Measurements from ENCODE around the gene ZC3H7B.

ZC3H7B gene

GRCh38 chr22:41330169-41330568 lies 28.8 kb downstream of the ZC3H7B start:
- no peak for DNase-seq

GRCh38 chr22:41332217-41332939 lies 31.1 kb downstream of the ZC3H7B start:
- no peak for DNase-seq

DNA sequence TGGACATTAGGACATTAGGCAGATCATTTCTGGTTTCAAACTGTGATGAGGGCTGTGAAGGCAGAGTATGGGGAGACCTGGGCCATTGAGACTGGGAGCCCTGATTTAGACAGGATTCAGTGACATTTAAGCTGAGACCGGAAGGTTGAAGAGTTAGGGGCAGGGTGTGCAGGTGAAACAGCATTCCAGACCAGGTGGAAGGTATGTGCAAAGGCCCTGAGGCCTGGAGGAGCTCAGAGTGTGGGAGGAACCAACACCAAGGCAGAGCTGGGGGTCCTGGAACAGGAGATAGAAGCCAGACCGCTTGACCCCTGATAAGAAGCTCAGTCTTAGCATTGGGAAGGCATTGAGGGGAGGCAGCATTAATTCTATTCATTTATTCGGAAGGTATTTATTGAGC lies 32.5 kb downstream of the ZC3H7B start:
- no peak for DNase-seq

DNA sequence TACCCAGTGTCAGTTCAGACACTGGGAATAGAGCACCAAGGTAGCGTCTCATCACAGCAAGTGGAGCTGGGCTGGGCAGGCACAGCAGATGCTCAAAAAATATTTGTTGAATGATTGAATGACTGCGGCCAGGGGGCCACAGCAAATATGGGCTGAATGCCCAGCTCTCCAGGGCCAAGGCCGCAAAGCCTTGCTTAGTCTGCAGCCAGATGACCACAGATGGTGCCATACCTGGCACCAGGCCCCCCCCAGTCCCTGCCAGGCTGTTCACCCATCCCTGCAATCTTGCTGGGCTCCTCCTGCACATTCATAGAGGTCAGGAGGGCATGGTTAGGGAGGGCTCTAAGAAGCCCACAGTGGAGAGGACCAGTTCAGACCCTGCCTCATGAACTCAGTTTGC lies 32.9 kb downstream of the ZC3H7B start:
- DNase-seq, result no peak

DNA sequence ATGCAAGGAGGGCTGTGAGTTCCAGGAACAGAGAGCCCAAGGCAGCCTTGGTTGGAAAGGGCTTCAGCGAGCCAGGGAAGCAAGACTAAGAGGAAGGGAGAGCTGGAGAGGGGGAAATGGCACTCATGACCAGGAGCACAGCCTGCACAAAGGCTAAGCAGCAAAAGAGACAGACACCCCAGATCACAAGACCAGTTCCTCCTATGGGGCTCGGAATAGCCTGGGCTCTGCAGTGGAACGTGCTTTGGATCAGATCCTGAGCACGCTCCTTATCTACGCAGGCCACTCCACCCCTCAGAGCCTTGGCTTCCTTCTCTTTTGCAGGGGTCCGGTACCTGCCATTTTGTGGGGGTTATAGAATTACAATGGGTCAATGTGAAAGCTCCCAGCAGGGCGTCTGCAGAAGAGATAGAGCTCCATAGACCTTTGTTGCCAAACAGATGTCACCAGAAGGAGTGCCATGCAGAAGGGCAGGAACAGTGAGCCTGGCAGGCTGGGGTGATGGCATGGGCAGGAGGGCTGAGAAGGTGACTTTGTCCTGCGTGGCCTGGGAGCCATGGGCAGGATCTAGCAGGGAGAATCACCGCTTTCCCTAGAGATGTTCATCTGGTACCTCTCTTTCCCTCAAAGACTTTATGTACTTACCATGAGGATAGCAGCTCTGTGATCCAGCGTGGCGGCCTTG lies 33.8 kb downstream of the ZC3H7B start:
- DNase-seq, result no peak

DNA sequence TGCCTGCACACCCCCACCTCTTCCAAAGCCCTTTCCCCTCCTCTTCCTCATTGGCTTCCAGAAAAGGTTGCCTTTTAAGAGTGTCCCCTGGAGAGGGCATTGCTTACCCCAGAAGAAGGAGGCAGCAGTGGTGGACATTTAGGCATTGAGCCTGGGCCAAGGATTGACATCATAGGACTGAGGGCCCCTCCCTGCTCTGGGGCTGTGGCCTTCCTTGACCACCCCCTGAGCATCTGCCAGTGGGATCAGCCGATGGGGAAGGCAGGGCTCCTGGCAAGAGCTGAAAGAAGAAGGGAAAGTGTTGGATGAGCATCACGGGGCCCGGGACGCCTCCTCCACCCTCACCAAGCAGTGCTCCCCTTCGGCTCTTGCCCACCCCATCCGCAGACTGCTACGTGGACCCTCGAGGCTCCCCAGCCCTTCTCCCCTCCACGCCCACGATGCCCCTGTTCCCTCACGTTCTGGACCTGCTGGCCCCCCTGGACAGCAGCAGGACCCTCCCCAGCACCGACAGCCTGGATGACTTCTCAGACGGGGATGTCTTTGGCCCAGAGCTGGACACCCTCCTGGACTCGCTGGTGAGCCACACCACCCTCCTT lies 37.4 kb downstream of the ZC3H7B start:
- DNase-seq, result no peak

GRCh38 chr22:41339823-41340222 lies 38.5 kb downstream of the ZC3H7B start:
- DNase-seq, result no peak

- no peak for DNase-seq
Observed at GRCh38 chr22:41340357-41340756, 39.0 kb downstream of the ZC3H7B start.

DNA sequence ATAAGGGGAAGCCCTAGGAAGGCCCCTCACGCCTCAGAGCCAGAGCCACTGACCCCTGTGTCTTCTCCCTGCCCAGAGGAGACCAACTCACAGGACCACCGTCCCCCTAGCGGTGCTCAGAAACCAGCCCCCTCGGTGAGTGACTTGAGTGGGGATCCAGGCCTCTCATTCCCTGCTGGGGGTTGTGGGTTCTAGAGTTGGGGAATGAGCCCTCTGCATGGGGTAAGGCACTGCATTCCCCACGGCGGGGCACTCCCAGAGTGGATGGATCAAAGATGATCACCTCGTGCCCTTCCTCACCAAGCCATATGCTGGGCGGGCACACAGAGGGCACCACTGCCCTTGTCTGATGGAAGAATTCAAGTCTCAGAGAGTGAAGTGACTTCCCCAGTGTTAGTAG lies 39.7 kb downstream of the ZC3H7B start:
- no peak for DNase-seq

GRCh38 chr22:41341990-41342389 lies 40.7 kb downstream of the ZC3H7B start:
- DNase-seq, result no peak

- no peak for DNase-seq
Observed at GRCh38 chr22:41343300-41343699, 42.0 kb downstream of the ZC3H7B start.

- no peak for DNase-seq
Observed at GRCh38 chr22:41343717-41344116, 42.4 kb downstream of the ZC3H7B start.

DNA sequence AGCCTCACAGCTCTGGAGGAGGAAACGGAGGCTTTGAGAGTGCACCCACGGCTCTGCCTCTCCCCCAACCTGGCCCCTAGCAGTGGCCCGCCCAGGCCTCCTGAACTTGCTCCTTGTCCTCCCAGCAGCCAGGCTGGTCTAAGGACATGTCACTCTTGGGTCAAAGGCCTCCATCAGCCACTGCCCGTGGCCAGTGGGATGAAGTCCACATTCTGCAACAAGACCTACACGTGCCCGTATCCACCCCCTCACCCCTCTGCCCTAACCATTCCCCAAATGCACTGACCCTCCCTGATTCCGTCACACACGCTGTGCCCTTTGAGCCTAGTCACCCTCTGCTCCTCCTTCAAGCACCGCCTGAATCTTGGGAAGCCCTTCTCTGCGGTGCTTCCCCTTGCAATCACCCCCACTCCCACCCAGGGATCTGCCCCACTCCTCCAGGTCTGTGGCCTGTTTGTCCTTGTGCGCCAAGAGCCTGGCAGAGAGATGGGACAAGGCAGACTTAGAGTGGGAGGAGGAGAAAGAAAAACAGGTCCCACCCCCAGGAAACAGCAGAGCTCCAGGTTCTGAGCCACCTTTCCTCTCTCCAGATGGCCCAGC lies 43.0 kb downstream of the ZC3H7B start:
- no peak for DNase-seq

- DNase-seq, result no peak
Observed at GRCh38 chr22:41345807-41346335, 44.5 kb downstream of the ZC3H7B start.

DNA sequence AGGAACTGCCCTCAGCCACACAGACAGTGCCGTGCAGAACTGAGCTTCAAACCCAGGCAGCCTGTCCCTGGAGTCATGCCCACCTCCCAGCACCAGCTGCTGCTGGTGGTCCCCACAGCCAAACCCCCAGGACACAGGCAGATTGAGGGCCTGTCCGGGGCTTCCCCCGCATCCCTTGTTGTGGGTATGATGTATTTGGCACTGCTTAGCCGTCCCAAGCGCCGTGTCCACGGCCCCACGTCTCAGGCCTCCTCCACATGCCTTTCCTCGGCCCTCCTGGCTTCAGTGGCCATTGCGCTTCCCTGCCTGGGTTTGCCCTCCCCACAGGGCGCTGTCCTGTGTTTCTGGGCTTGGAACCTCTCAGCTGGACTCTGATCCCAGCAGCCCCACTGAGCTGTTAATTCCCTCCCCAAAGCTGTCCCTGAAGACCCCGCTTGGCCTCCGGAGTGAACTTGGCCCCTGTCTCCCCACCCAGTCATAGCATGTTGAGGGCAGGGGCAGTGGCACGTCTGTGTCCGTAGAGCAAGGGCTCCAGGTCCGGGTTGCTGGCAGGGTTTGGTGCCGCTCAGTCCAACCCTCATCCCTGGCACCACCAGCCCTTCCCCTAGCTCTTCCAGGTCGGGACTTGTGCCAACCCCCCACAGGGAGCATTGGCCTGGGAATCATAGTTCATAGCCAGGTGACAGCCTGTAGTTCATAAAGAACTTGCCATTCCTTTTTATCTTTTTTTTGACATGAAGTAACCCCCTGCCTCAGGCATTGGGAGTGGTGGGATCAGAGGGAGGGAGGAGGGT lies 45.9 kb downstream of the ZC3H7B start:
- DNase-seq, result peak; percentile 8

DNA sequence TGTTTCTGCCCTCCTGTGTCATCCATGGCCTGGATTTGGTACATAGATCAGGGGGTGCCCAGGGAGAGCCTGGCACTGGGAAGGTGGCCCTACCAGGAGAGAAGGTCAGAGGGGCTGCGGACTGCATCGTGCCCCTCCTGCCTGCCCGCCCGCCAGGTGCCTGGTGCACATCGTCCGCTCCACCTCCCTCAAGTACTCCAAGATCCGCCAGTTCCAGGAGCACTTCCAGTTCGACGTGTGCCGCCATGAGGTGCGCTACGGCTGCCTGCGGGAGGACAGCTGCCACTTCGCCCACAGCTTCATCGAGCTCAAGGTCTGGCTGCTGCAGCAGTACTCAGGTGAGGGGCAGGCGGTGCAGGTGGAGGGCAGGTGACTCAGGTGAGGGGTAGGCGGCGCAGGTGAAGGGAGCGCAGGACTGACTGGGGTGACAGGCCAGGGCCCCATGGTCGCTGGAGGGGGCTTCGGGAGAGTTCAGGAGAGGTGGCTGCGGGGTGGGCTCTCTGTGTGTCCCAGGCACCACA lies 47.7 kb downstream of the ZC3H7B start:
- no peak for DNase-seq

DNA sequence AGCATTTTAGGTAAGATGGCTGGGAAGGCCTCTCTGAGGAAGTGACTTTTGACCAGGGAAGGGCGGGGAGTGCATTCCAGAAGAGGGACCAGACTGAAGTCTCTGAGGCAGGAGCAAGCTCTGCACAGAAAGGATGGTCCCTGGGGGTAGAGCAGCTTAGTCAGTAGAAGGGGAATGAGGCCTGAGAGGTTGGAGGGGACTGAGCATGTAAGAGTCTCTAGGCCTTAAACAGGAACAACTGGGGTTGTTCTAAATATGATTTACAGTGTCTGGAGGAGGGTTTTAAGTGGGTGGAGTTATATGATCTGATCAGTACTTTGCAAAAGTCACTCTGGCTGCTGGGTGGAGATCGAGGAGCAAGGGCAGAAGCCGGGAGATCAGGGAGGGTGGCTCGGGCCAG lies 48.8 kb downstream of the ZC3H7B start:
- no peak for DNase-seq

DNA sequence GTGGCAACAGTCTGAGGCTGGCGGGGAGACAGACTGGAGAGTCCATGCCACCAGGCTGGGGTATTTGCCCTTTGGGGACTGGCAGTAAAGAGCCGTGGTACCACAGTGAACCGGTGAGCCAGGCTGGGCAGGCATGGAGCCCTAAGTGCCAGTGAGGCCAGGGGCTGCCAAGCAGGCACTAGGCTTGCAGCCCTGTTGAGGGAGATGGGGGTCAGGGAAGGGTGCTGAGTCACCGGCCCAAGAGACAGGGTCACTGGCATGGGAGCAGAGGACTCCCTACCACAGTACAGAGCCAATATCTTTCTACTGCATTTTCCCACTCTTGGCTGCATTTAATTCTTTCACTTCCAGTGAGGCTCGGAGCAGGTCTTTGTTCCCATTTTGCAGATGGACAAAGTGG lies 49.7 kb downstream of the ZC3H7B start:
- no peak for DNase-seq

DNA sequence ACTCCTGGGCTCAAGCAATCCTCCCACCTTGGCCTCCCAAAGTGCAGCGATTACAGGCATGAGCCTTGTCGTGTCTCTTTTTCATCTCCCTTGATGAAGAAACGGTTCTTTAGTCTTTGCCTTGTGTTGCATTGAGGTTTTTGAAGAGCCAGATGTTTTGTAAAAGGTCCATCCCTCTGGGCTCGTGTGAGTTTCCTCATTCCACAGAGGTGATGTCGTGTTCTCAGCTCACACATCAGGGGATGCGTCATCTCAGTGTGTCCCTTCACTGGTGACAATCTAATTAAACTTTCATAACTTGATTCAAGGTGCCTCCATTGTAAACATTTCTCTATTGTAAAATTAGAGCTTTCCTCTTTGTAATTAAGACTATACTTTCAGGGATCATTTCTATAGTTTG lies 50.7 kb downstream of the ZC3H7B start:
- no peak for DNase-seq

DNA sequence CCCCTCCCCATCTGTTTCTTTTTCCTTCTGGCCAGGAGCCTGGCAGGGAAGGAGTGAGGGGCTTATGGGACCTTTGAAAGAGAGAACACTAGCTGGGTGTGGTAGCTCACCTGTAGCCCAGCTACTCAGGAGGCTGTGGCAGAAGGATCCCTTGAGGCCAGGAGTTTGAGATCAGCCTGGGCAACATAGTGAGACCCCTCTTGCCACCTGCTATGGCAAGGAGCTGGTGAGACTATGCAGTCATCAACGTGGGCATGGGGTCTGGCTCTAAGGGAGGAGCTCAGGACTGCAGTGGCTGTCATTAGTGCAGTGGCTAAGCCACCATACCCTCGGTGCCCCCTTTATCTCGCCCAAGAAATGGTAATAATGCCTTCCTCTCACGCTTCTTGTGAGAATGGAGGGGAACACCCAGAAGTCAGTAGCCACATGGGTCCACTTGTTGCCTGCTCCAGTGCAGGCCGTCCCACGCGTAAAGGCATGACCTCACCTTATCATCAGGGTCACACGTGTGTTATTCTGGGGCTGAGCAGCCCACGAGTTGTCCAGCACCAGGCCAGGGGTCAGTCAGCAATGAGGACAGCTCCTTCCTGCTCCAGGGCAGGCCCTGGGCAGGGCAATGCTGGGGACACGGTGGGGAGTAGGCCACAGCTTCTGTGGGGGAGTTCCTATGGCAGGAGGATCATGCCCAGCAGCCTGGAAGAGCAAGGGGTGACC lies 52.7 kb downstream of the ZC3H7B start:
- DNase-seq, result no peak

DNA sequence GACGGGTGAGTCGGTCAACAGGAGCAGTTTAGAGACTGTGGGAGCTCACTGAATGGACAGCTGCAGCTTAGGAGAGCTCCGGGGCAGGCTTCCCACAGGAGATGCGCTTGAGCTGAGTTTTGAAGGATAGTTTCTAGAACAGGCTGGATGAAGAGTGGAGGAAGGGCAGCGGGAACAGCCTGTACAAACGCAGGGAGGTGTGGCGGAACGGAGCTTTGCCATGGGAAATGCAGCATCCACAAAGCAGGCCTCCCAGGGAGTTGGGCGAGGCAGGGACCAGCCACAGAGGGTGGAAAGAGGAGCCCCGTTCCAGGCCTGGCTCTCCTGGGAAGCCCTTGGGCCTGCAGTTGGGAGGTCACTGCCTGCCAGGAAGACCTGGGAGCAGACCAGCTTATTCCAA lies 53.7 kb downstream of the ZC3H7B start:
- no peak for DNase-seq

GRCh38 chr22:41355895-41356294 lies 54.6 kb downstream of the ZC3H7B start:
- no peak for DNase-seq

All from NCI-H1694 (cell line).